H9 (cell line): ENCODE measurements around the gene KATNIP. TPM values are rescaled to one million over a fixed set of nuclear protein-coding genes. Genes with fewer than 3 reads are reported as not detected.

ENCODE experiments used
- DNase-seq: peaks from one replicate; pipeline ENCODE4 v3.0.0-alpha.2; 2017
- H2AFZ ChIP-seq: one replicate; pipeline ENCODE4 v1.6.1; 2013; ENCODE audit warnings: mild to moderate bottlenecking, low read length, control low read depth, moderate library complexity
- H2AK5ac ChIP-seq: 2 replicates; pipeline ENCODE4 v1.6.1; 2013; ENCODE audit warnings: low read length, control low read depth, mixed read lengths; ENCODE audit not compliant: insufficient read length
- H2BK120ac ChIP-seq: one replicate; pipeline ENCODE4 v1.6.1; 2013; ENCODE audit warnings: low read depth, mild to moderate bottlenecking, low read length, control low read depth, inconsistent platforms; ENCODE audit not compliant: poor library complexity, severe bottlenecking
- H2BK12ac ChIP-seq: 2 replicates; pipeline ENCODE4 v1.6.1; 2013; ENCODE audit warnings: low read length, control low read depth, mixed read lengths, low read depth; ENCODE audit not compliant: insufficient read length
- H2BK15ac ChIP-seq: 2 replicates; pipeline ENCODE4 v1.6.1; 2013; ENCODE audit warnings: low read depth, low read length, control low read depth
- H2BK20ac ChIP-seq: one replicate; pipeline ENCODE4 v1.6.1; 2013; ENCODE audit warnings: low read depth, mild to moderate bottlenecking, low read length, control low read depth, inconsistent platforms; ENCODE audit not compliant: poor library complexity, severe bottlenecking
- H2BK5ac ChIP-seq: 2 replicates; pipeline ENCODE4 v1.6.1; 2013; ENCODE audit warnings: low read length, control low read depth, mixed read lengths; ENCODE audit not compliant: insufficient read length
- H3K14ac ChIP-seq: 2 replicates; pipeline ENCODE4 v1.6.1; 2013; ENCODE audit warnings: low read length, control low read depth; ENCODE audit not compliant: insufficient read depth
- H3K18ac ChIP-seq: 2 replicates; pipeline ENCODE4 v1.6.1; 2013; ENCODE audit warnings: low read depth, mild to moderate bottlenecking, mixed read lengths, low read length, control low read depth; ENCODE audit not compliant: insufficient read length
- H3K23ac ChIP-seq: 2 replicates; pipeline ENCODE4 v1.6.1; 2013; ENCODE audit warnings: low read length, control low read depth, mixed read lengths, low read depth; ENCODE audit not compliant: insufficient read length
- H3K23me2 ChIP-seq: 2 replicates; pipeline ENCODE4 v1.6.1; 2013; ENCODE audit warnings: low read depth, mild to moderate bottlenecking, mixed read lengths, low read length, control low read depth; ENCODE audit not compliant: insufficient read length, poor library complexity, severe bottlenecking
- H3K27ac ChIP-seq: 2 replicates; pipeline ENCODE4 v1.5.1; 2013; ENCODE audit warnings: low read length, control low read depth, mixed read lengths, low read depth; ENCODE audit not compliant: insufficient read length
- H3K27me3 ChIP-seq: 2 replicates; pipeline ENCODE4 v1.6.1; 2013; ENCODE audit warnings: low read length, control low read depth, inconsistent platforms; ENCODE audit not compliant: insufficient read depth
- H3K4ac ChIP-seq: 2 replicates; pipeline ENCODE4 v1.6.1; 2013; ENCODE audit warnings: low read depth, mild to moderate bottlenecking, control low read depth, inconsistent platforms, low read length, moderate library complexity
- H3K4me1 ChIP-seq: 2 replicates; pipeline ENCODE4 v1.6.1; 2013; ENCODE audit warnings: low read length, control low read depth, inconsistent platforms; ENCODE audit not compliant: insufficient read depth
- H3K4me2 ChIP-seq: 2 replicates; pipeline ENCODE4 v1.6.1; 2013; ENCODE audit warnings: low read length, control low read depth, mixed read lengths; ENCODE audit not compliant: insufficient read length, insufficient read depth
- H3K56ac ChIP-seq: 2 replicates; pipeline ENCODE4 v1.6.1; 2013; ENCODE audit warnings: low read depth, mild to moderate bottlenecking, mixed read lengths, low read length, control low read depth; ENCODE audit not compliant: insufficient read length
- H3K79me1 ChIP-seq: 2 replicates; pipeline ENCODE4 v1.6.1; 2013; ENCODE audit warnings: low read depth, mild to moderate bottlenecking, moderate library complexity, low read length, control low read depth, inconsistent platforms; ENCODE audit not compliant: insufficient read depth, poor library complexity, severe bottlenecking
- H3K79me2 ChIP-seq: 2 replicates; pipeline ENCODE4 v1.6.1; 2013; ENCODE audit warnings: low read length, control low read depth, inconsistent platforms; ENCODE audit not compliant: insufficient read depth
- H3K9ac ChIP-seq: 2 replicates; pipeline ENCODE4 v1.6.1; 2013; ENCODE audit warnings: low read length, control low read depth, mixed read lengths; ENCODE audit not compliant: insufficient read length; ENCODE audit errors: extremely low read depth
- H3K9me3 ChIP-seq: one replicate; pipeline ENCODE4 v1.6.1; 2013; ENCODE audit warnings: low read depth, low read length, inconsistent platforms; ENCODE audit not compliant: control insufficient read depth
- H3T11ph ChIP-seq: one replicate; pipeline ENCODE4 v1.6.1; 2013; ENCODE audit warnings: mild to moderate bottlenecking, low read length, control low read depth, inconsistent platforms
- H4K20me1 ChIP-seq: one replicate; pipeline ENCODE4 v1.6.1; 2013; ENCODE audit not compliant: control insufficient read depth, insufficient read length, insufficient read depth
- H4K5ac ChIP-seq: 2 replicates; pipeline ENCODE4 v1.6.1; 2013; ENCODE audit warnings: low read depth, mild to moderate bottlenecking, mixed read lengths, low read length, control low read depth; ENCODE audit not compliant: insufficient read length
- H4K8ac ChIP-seq: replicated peaks from 2 replicates; pipeline ENCODE4 v1.6.1; 2013; ENCODE audit warnings: low read length, control low read depth, mixed read lengths, low read depth; ENCODE audit not compliant: insufficient read length
- H4K91ac ChIP-seq: 2 replicates; pipeline ENCODE4 v1.6.1; 2013; ENCODE audit warnings: low read depth, mild to moderate bottlenecking, moderate library complexity, mixed read lengths, low read length, control low read depth; ENCODE audit not compliant: insufficient read length
- H3K27ac Mint-ChIP-seq, 3 experiments: 2 replicates in 2 of 3; 3 replicates in 1 of 3; pipeline ENCODE4 v1.8.0; 2020 to 2021; ENCODE audit warnings: mixed read lengths in 3 of 3, mild to moderate bottlenecking in 1 of 3, moderate library complexity in 1 of 3
- H3K27me3 Mint-ChIP-seq: 2 replicates; pipeline ENCODE4 v1.8.0; 2021; ENCODE audit warnings: low read depth, mild to moderate bottlenecking, moderate library complexity, mixed read lengths
- H3K36me3 Mint-ChIP-seq, 3 experiments: 2 replicates in 2 of 3; 3 replicates in 1 of 3; pipeline ENCODE4 v1.8.0; 2020 to 2021; ENCODE audit warnings: low read depth in 3 of 3, mixed read lengths in 3 of 3; ENCODE audit not compliant: insufficient read depth in 1 of 3
- H3K4me1 Mint-ChIP-seq, 2 experiments: 2 replicates each; pipeline ENCODE4 v1.8.0; 2020; ENCODE audit warnings: mixed read lengths in 2 of 2
- H3K4me3 Mint-ChIP-seq, 2 experiments: 2 replicates in 1 of 2; 3 replicates in 1 of 2; pipeline ENCODE4 v1.8.0; 2020 to 2021; ENCODE audit warnings: mild to moderate bottlenecking in 2 of 2, mixed read lengths in 2 of 2, moderate library complexity in 1 of 2
- H3K9me3 Mint-ChIP-seq, 2 experiments: 2 replicates in 1 of 2; 3 replicates in 1 of 2; pipeline ENCODE4 v1.8.0; 2020; ENCODE audit warnings: mild to moderate bottlenecking in 2 of 2, mixed read lengths in 2 of 2, moderate library complexity in 1 of 2
- CTCF ChIP-seq: fragments of 200-600 bp; sonication (generic); conservative IDR thresholded peaks from 3 replicates; pipeline ENCODE4 v1.8.0; 2021; ENCODE audit warnings: antibody characterized with exemption, mild to moderate bottlenecking
- WGBS: extraction: QIAGEN DNeasy Blood & Tissue Kit; methylation state at CpG from one replicate; pipeline ENCODE4 v1.1.7; 2013; ENCODE audit warnings: missing lambda C conversion rate, low lambda C conversion rate, mixed read lengths; ENCODE audit not compliant: insufficient read length; ENCODE audit errors: extremely low coverage; 5-methylcytosine and 5-hydroxymethylcytosine counted together
- total RNA-seq: library from RNA; stranded (reverse); gene quantifications from 2 replicates; pipeline ENCODE4 v1.2.1, GENCODE V29; 2021

KATNIP gene
- total RNA-seq, 1 experiment from 2014 or later = 13.2 TPM

GRCh38 chr16:27556471-27556870 is 6.5 kb downstream of the KATNIP start:
- no peak overlapping the region for H3K14ac ChIP-seq
- H3K4me2 ChIP-seq = no peak overlapping the region
- H4K8ac ChIP-seq = no peak overlapping the region
- H3K9me3 ChIP-seq = no peaks in the 10 kb centered on the region
- no peak overlapping the region for H2AK5ac ChIP-seq
- no peak overlapping the region for H3K18ac ChIP-seq
- H3K27ac Mint-ChIP-seq = no peak overlapping the region
- H2BK5ac ChIP-seq = no peak overlapping the region
- no peak overlapping the region for H2AFZ ChIP-seq
- WGBS = no CpG with 5 or more reads among the region's 1 CpG
- H4K91ac ChIP-seq = no peak overlapping the region
- no peaks in the 10 kb centered on the region for H4K20me1 ChIP-seq
- H3K4me1 Mint-ChIP-seq = no peaks in the 10 kb centered on the region
- H3K4me3 Mint-ChIP-seq = no peak overlapping the region
- H3K27me3 ChIP-seq = no peaks in the 10 kb centered on the region
- H2BK12ac ChIP-seq = no peak overlapping the region
- no peaks in the 10 kb centered on the region for H3K23me2 ChIP-seq
- H3K36me3 Mint-ChIP-seq = no peaks in the 10 kb centered on the region
- H3K4ac ChIP-seq = no peak overlapping the region
- H3K23ac ChIP-seq = no peak overlapping the region
- no peak overlapping the region for H4K5ac ChIP-seq
- peaks cover 3% of the 10 kb centered on the region for H3K79me1 ChIP-seq
- H3K27me3 Mint-ChIP-seq = no peaks in the 10 kb centered on the region
- H2BK20ac ChIP-seq = no peak overlapping the region
- no peak for DNase-seq
- no peaks in the 10 kb centered on the region for H3K79me2 ChIP-seq
- H3K9me3 Mint-ChIP-seq = no peaks in the 10 kb centered on the region
- H3K9ac ChIP-seq = no peak overlapping the region
- H3K56ac ChIP-seq = no peak overlapping the region
- TF ChIP-seq CTCF = no peak
- no peak overlapping the region for H3K27ac ChIP-seq
- no peak overlapping the region for H2BK15ac ChIP-seq
- H3K4me1 ChIP-seq = no peaks in the 10 kb centered on the region
- no peak overlapping the region for H3T11ph ChIP-seq
- no peak overlapping the region for H2BK120ac ChIP-seq
